SHP77 (cell line): Measurements from ENCODE around the gene ATP8A2.
"Not testable (repeated sequence)": the region's sequence is repeated elsewhere in the genome, so short reads cannot be mapped to it uniquely, and the experiment has no call there.

ENCODE experiments used
- DNase-seq, 2 experiments: peaks; one replicate each; lab custom pipeline; 2025; lab: John Stamatoyannopoulos, UW

ATP8A2 gene

DNA sequence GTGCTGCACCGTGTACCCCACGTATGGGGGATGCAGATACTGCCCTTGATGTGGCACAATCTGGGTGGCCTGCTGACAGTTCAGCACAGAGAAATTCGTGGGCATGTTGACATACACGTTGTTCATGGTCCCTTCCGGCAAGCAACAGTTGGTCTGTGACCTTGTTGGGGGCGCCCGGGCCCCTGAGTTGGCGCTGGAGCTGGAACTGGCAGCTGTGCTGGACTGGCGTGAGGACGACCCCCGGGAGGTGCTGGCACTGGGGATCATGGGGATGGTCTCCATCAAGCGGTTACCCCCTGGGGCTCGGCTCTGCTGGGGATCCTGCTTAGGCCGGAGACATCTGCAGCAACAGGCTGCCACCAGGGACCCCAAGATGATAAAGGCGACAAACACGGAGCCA is 674.9 kb downstream of the ATP8A2 start:
- DNase-seq, result no peak

DNA sequence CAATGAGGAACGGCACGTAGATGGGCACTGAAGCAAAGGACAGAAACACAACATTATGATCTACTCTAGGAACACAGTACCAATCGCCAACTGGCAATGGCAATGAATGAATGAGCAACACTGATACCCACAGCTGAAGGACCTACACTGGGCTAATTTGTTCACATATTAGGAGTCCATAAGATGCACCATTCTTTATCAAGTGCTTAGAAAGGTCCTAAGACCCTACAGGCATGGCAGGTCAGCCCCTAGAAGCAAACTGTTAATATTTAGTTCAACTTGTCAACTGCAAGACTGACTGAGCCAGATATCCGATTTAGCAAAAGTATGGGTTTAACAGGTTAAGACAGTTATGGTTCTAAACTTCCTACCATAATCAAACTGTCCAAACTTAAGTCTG is 675.3 kb downstream of the ATP8A2 start:
- DNase-seq, result no peak

DNA sequence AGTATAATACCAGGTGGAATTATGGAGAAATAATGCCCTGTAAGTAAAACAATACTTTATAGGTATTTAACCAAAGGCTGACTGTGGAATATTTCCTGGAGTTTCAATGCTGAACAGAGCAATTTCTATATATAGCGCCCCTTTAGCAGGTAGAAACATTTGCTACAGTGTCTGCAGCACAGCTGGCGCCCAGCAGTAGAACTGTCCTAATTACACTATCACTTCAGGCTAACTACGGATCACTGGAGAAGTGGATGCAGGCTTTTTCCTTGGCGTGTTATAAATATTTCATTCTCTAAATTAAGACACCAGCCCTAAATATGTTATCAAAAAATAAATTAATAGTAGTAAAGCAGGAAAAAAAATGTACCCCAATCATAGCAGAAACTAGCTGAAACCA is 677.0 kb downstream of the ATP8A2 start:
- DNase-seq, result no peak

DNA sequence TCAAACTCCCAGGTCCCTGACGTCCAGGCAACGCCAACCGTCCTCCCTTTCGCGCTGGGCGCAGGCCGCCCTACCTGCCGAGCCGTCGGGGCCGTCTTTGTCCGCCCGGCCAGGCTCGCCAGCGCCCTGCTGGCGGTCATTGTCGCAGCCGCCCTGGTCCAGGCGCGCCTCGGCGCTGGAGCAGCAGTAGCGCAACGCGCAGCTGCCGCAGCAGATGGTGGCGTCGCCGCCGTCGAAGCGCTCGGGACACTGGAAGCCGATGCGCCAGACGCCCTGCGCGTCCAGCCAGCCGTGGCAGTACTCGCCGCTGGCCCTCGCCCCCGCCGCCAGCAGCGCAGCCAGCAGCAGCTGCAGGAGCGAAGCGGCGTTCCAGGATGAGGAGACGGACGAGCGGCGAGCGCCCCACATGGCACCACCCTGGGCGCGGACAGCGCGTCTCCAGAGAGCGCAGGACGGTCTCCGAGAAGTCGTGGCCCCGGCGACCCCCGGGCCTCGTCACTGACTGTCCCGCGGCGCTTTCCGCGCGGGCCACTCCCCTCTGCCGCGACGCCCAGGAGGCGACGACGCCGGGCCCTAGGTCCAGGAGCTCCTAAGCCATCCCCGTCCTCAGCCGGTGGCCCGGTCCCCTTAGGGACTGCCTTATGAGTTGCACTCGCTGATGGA is 678.9 kb downstream of the ATP8A2 start:
- peak; percentile 32 to 60 for DNase-seq

DNA sequence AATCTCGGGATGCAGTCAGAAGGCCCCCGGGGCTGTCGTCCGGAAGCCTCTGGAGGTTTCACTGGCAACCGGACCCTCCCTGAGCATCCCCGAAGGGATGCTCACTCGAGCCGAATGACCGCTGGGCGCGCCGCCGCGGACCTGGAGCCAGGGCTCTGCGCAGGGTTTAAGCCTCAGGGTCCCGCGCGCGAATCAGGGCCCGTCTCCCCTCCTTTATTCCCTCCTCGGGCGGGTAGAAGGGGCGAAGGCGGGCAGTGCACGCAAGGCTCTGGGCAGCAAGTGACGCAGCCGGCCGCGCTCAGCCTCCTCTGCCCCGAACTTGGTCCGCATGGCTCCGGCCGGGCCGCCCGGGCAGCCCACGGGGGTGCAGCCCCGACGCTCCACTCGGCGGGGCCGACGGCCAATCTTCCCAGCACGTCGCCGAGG is 679.5 kb downstream of the ATP8A2 start:
- DNase-seq, result no peak

DNA sequence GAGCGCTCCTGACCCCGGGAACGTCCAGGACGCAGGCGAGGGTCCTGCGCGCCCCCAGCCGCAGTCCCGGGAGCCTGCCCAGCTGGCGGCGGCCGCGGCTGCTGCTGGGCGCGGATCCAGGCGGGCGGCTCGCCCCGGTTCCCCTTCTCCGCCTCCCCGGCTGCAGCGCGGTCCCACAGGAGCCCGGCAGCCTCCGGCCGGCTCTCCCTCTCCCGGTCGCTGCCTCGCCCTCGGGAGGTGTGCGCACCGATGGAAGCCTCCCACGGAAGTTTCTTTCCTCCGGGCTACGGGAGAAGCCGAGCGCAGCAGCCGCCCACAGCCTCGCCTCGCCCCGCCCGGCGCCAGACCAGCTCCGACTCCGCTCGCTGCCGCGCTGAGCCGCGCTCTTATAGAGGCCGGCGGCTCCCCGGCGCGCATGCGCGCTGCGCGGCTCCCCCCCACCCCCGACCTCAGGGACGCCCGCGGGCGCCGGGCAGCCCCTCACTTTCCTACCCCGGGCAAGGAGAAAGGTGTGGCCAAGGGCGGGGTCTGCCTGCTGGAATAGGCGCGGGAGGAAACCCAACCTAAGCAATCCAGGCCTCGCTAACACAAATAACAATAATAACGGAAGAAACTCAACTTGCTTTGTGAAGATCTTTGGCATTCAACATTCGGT is 680.0 kb downstream of the ATP8A2 start, which contains the start of gene SHISA2:
Gene SHISA2, minus strand, starts transcription at position 360 of the 655 bp plus-strand sequence. CDS start 1,041 bp downstream, outside the sequence.
- DNase-seq, result peak; percentile 46 to 56

DNA sequence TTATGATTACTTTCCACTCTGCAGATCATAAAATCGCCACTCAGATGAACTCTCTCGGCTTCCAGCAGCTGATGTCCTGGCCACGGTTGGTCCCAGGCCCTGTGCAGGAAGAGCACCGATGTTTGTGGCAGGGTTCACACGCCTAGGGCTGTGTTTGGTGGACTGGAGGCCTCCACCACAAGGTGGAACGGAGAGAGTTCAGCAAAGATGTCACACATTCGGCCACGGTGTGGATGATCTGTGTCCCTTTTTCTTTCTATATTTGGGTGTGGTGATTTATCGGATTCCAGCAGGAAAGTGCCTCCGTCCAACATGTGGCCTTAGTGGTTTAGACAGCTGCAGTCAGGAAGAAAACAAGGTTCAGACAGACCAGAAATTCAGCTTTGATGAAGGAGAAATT is 680.6 kb downstream of the ATP8A2 start:
- DNase-seq, result peak; percentile 19 to 56

DNA sequence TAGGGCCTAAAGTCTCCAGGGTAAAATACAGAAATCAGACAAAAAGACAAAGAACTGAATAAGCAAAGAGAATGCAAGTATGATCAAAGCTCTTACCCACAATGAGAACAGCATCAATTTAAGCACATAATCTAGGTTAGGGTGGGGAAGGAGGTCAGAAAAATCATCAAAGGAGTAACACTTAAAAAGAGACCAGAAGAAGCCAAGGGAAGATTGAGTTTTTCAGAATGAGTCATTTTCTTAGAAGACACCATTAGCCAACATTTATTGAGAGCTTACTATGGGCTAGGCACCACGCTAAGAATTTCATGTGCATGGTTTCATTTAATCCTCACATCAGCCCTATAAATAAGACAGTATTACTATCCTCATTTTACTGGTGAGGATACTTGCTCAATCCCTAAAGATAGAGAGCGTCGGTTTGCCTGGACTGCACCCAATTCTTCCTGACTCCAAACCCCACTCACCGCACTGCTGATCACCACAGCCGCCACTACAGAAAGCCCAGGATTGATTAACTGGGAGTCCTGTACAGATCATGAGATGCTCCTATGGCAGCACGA is 681.7 kb downstream of the ATP8A2 start:
- no peak for DNase-seq

DNA sequence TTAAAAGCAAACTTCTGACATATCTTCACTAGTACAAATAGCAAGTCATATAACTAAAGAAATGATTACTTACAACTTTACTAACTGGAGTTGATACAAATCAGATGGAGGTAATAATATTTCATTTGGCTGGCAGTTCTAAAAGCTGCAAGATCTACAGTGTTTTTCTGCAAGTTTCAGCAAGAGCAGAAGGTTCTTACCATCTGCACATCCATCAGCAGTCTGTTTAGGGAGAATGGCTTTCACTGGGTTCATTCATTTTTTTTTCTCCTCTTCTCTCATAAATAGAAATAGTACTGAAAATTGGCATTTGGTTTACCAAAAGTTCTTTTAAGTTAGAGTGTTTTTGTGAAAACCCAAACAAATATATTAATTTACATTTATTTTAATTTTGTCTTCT is 683.1 kb downstream of the ATP8A2 start:
- no peak for DNase-seq

DNA sequence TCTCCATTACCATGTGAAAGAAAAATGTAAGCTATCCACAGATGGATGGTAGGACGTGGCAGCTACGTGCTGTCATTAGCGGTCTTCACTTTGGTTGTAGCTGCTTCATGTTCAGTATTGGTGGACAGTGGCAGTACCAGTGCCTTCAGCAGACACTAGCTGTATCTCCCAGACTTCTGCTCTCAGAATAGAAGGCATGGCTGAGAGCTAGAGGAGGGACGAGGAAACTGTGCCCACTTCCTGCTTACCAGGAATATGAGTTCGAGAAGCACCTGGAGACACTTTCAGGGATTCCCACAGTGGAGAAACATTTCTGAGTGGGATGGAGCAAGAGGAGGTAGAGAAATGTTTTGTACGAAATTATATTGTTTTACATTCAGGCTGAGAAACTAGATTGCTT is 686.9 kb downstream of the ATP8A2 start:
- no peak for DNase-seq

DNA sequence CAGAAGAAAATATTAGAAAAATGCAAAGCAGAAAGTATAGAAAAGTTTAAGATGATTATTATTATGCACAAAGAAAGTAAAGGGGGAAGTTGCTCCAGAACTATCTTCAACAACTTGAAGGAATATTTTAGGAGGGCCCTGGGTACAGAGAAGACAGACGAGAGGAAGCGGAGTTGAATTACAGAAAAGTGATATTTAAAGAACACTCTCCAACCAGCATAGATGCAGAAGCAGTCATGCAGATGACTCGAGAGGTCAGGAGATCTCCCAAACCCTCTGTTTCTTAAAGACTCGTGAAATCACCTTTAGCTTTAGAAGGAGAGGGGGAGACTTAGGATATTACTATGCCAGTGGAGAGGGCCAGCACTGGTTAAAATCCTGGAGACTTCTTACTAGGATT is 688.6 kb downstream of the ATP8A2 start:
- no peak for DNase-seq

DNA sequence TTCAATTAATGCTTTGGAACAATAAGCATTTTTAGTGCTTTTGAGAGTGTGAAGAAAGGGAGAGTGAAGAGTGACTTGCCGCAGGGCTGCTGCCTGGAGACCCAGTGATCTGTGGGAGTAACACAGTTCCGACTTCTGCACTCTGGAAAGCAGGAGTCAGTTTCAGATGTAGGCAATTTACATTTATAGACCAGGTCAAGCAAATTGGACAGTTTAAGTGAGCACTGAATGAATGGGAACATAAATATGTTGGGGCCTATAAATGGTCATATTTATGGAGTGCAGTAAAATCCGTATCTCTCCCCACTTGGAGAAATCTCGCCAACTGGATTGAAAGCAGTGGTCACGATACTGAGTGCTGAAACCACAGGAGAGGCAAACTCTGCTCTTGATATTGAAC is 689.5 kb downstream of the ATP8A2 start:
- no peak for DNase-seq

DNA sequence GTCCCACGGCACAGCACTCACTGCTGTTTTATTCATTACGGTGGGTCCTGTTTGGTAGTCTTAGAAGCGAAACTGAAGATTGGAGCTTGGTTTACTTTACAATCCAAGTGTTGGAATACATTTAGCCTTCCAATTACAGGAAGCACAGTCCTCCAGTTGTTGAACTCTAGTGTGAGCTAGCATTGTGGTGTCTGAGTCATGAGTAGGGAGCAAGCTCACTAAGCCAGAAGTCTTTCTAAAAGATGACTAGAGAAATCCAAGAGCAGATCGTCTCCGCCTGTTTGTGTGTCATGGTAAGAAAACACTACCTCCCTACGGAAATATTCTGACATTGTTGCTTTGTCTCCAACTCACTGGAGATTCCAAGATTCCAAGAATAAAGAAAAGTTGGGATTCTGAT is 690.2 kb downstream of the ATP8A2 start:
- no peak for DNase-seq

DNA sequence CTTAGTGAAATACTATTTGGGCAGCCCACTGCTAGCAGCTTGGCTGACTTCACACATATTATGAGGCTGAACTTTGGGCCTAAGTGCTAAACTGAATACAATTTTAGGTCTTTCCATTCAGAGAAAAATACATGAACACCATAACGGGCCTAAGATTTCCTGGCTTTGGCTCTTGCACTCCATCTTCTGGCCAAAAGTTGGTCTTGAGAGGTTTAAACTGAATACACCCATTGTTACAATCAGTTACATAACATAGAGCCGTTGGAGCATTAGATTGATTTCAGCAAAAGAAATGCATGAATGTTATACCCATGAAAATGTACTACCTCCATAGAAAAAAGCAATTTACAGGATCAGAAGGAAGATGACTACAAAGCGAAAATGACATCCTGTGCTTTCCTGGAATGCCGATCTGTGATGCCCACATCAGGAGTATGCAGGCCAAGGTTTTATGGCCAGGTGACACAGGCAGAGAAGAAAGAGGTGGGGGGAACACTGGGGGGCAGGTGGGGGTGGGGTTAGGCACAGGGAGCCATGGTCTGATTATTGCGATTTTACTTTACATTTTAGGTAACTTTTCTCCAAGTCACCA is 691.2 kb downstream of the ATP8A2 start:
- peak; percentile 12 to 44 for DNase-seq

DNA sequence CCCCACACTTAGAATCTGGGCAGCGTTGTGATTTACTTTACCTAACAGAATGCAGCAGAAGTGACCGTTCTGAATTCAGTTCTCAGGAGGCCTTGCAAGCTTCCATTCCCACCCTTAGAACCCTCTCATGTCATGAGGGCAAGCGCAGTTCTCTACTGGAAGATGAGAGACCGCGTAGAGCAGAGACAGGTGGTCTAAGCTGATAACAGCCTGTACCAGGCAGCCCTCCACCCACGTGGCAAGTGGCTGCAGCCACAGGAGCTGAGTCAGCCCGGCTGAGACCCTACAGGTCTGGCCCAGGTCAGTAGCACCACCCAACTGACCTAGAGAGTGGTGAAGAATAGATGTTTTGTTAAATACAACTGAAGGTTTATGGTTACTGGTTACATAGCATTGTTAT is 694.7 kb downstream of the ATP8A2 start:
- not testable (repeated sequence) for DNase-seq

DNA sequence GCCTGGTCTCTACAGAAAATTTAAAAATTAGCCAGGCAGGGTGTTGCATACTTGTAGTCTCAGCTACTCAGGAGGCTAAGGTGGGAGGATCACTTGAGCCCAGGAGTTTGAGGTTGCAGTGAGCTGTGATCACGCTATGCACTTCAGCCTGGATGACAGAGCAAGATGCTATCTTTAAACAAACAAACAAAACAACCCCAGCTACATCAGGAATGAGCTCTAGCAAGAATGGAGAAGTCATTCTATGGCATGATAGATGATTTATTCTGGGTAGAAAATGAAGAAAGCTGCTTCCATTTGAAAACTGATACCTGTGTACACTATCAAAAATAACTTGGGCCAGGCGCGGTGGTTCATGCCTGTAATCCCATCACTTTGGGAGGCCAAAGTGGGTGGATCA is 695.8 kb downstream of the ATP8A2 start:
- no peak for DNase-seq

DNA sequence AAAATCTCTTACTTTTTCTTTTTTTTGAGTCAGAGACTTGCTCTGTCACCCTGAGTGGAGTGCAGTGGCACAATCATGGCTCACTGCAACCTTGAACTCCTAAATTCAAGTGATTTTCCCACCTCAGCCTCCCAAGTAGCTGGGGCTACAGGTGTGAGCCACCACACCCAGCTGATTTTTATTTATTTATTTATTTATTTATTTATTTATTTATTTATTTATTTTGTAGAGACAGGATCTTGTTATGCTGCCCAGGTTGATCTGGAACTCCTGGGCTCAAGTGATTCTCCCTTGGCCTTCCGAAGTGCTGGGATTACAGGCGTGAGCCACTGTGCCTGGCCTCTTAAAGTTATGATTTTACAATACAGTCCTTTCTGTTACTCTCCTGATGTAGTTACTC is 696.6 kb downstream of the ATP8A2 start:
- not testable (repeated sequence) for DNase-seq

DNA sequence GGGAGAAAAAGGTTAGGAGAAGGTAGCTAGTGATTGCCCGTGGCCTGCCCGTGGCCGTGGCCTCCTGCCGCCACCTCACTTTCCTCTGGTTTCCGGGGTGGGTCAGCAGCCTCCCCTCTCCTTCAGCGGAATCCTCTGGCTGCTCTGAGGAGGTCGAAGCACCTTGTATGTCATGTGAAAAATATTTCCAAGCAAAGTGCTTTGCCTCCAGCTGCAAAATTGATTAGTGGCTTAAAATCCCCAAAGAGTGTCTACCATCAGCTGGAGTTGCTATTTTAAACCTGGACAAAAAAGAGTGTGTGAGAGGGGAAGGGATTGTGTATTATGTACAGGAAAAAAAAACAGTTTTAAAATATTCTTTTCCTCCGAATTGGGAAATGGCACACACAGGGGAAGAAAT is 697.9 kb downstream of the ATP8A2 start:
- DNase-seq, result not testable (repeated sequence)

DNA sequence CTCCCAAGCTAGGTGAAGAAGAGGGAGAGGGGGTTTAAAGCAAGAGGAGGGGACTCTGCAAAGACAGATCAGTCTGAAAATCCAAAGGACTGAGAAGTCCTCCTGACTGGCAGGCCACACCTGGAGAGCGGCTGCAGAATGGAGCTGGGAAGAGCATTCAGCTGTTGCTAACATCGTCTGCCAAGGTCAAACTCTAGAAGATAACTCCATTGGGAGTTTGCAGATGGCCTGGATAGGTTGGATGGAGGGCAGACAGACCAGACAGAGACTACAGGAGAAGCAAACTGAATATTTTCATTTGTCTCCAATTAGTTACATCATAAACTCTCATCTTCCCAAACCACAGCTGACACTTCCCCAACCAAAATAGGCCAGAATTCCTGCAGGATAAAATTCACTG is 699.9 kb downstream of the ATP8A2 start:
- DNase-seq, result no peak

DNA sequence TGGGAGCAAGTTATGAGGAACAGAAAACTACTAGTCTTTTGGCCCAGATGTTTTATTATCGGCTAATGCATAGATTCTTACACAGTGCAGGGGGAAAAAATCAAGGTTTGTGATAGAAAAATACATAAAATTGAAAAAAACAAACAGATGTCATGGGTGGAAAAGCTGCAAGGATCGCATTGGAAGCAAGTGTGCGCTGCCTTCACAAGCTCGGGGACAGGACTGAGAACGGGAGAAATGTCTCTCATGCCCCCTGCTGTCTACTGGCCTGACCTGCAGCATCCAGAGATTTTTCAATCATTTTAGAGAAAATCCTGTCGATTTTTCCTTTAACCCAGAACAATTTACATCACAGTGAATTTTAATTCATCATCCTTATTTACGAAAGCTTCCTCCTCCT is 700.6 kb downstream of the ATP8A2 start:
- not testable (repeated sequence) for DNase-seq

DNA sequence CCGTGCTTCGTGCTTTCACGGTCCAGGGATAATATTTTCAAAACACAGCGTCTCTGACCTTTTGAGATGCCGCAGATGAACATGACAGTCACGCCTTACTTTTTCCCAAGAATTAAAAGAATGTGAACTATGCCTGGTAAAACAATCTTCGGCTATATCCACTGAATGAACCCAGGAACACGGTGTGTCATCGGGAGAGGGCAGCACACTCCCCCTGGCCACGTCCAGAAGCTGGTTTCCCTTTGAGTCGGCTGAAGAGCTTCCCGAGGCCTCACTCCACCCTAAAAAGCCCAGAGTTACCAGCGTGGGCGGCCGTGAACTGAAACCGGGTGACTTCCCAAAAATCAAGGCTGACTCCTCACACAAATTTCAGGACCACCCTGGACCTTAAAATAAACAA is 702.9 kb downstream of the ATP8A2 start:
- DNase-seq, result no peak
